A549 (cell line): ENCODE data around the gene RGS6. TPM values are rescaled to one million over a fixed set of nuclear protein-coding genes. Genes with fewer than 3 reads are reported as not detected.

Experiments used
- ATAC-seq, 2 experiments: fragments of 200-7000 bp in 1 of 2; fragments of >200 bp in 1 of 2; cut with Nextera tagmentation in 1 of 2; cut with Tn5 transposase in 1 of 2; 3 replicates each; pipeline versions ENCODE4 v1.8.0 to v1.9.1; 2018 to 2020; ENCODE audit warnings: mild to moderate bottlenecking in 1 of 2, moderate library complexity in 1 of 2
- CTCF ChIA-PET: fragments of 300-600 bp; sonication (Branson Sonifier 250); formaldehyde crosslinking; extraction: SDS; loops from one replicate; lab custom pipeline; 2021; ENCODE audit warnings: antibody characterized with exemption, inconsistent platforms; lab: Yijun Ruan, JAX
- POLR2A ChIA-PET: fragments of 350-600 bp; formaldehyde crosslinking; extraction: SDS; loops from one replicate; lab custom pipeline; 2021; ENCODE audit warnings: antibody characterized with exemption, inconsistent platforms; lab: Yijun Ruan, JAX
- DNase-seq, 2 experiments: peaks; one replicate each; pipeline versions ENCODE4 v3.0.0 to v3.0.0-alpha.2; 2011 to 2016; ENCODE audit warnings: low read depth in 1 of 2, low spot score in 1 of 2
- FAIRE-seq: peaks from 2 replicates; lab custom pipeline; 2011; peaks lifted over from hg19 to GRCh38; lab: Jason Lieb, UNC
- H3K27ac ChIP-seq, 2 experiments: fragments of >200 bp; sonication (Bioruptor Twin); formaldehyde crosslinking; 3 replicates each; pipeline ENCODE4 v1.5.1; 2016 to 2017
- H3K4me1 ChIP-seq: fragments of >200 bp; sonication (Bioruptor Twin); formaldehyde crosslinking; 3 replicates; pipeline ENCODE4 v1.6.1; 2016
- H3K4me2 ChIP-seq: fragments of >200 bp; sonication (Bioruptor Twin); formaldehyde crosslinking; 3 replicates; pipeline ENCODE4 v1.6.1; 2016
- H3K4me3 ChIP-seq: fragments of >200 bp; sonication (Bioruptor Twin); formaldehyde crosslinking; 3 replicates; pipeline ENCODE4 v1.5.1; 2016
- H3K9me3 ChIP-seq: fragments of >200 bp; sonication (Bioruptor Twin); formaldehyde crosslinking; 3 replicates; pipeline ENCODE4 v1.6.1; 2016
- CBX8 ChIP-seq: fragments of 200-600 bp; sonication (generic); IDR thresholded peaks from 2 replicates; pipeline ENCODE4 v1.6.1; 2016
- CEBPB ChIP-seq, 2 experiments: fragments of >200 bp in 1 of 2; sonication (Bioruptor Twin) in 1 of 2; formaldehyde crosslinking in 1 of 2; IDR thresholded peaks; 2 replicates each; pipeline ENCODE4 v1.6.1; 2012 to 2016
- CHD2 ChIP-seq: fragments of 150-350 bp; IDR thresholded peaks from 2 replicates; pipeline ENCODE4 v1.6.1; 2014; ENCODE audit warnings: low read length; ENCODE audit not compliant: partially characterized antibody
- ELK1 ChIP-seq: fragments of 150-350 bp; IDR thresholded peaks from 2 replicates; pipeline ENCODE4 v1.6.1; 2014; ENCODE audit warnings: low read depth, mild to moderate bottlenecking, low read length
- ESRRA ChIP-seq: fragments of 150-350 bp; IDR thresholded peaks from 2 replicates; pipeline ENCODE4 v1.6.1; 2014; ENCODE audit warnings: mild to moderate bottlenecking, low read length, borderline replicate concordance
- FOSL2 ChIP-seq, 2 experiments: fragments of 450-650 bp in 1 of 2; fragments of >200 bp in 1 of 2; sonication (Bioruptor Twin) in 1 of 2; formaldehyde crosslinking; IDR thresholded peaks; 2 replicates each; pipeline versions ENCODE4 v1.5.0 to v1.6.1; 2016 to 2020; ENCODE audit warnings: mild to moderate bottlenecking in 1 of 2, moderate library complexity in 1 of 2
- FOXS1 ChIP-seq: fragments of 250-450 bp; sonication (Bioruptor Pico); IDR thresholded peaks from 2 replicates; pipeline ENCODE4 v1.5.0; 2020; ENCODE audit warnings: mild to moderate bottlenecking, moderate library complexity
- GATA3 ChIP-seq: IDR thresholded peaks from 2 replicates; pipeline ENCODE4 v1.6.1; 2012; ENCODE audit warnings: borderline replicate concordance
- HEYL ChIP-seq: fragments of 250-450 bp; sonication (Bioruptor Pico); IDR thresholded peaks from 2 replicates; pipeline ENCODE4 v1.8.0; 2021; ENCODE audit warnings: mild to moderate bottlenecking, moderate library complexity
- HOXA7 ChIP-seq: fragments of 250-450 bp; sonication (Bioruptor Pico); IDR thresholded peaks from 2 replicates; pipeline ENCODE4 v1.5.0; 2020; ENCODE audit warnings: mild to moderate bottlenecking, moderate library complexity
- JUNB ChIP-seq: fragments of >200 bp; sonication (Bioruptor Twin); formaldehyde crosslinking; IDR thresholded peaks from 2 replicates; pipeline ENCODE4 v1.6.1; 2016
- KDM5A ChIP-seq: fragments of 200-600 bp; sonication (generic); IDR thresholded peaks from 2 replicates; pipeline ENCODE4 v1.6.1; 2016; ENCODE audit warnings: antibody characterized with exemption, mild to moderate bottlenecking
- MAFK ChIP-seq: fragments of 450-650 bp; IDR thresholded peaks from 2 replicates; pipeline ENCODE4 v1.6.1; 2014; ENCODE audit not compliant: partially characterized antibody
- MAZ ChIP-seq: fragments of 150-350 bp; IDR thresholded peaks from 2 replicates; pipeline ENCODE4 v1.6.1; 2014; ENCODE audit warnings: antibody characterized with exemption, low read depth, low read length, borderline replicate concordance
- MYC ChIP-seq: IDR thresholded peaks from 2 replicates; pipeline ENCODE4 v1.6.1; 2012; ENCODE audit warnings: mild to moderate bottlenecking, inconsistent platforms, low read length, improper control_type of control experiment, borderline replicate concordance
- RARB ChIP-seq: fragments of 250-450 bp; sonication (Bioruptor Pico); IDR thresholded peaks from 2 replicates; pipeline ENCODE4 v1.8.0; 2021; ENCODE audit warnings: mild to moderate bottlenecking, moderate library complexity
- RCOR1 ChIP-seq: fragments of 150-350 bp; IDR thresholded peaks from 2 replicates; pipeline ENCODE4 v1.6.1; 2014; ENCODE audit warnings: antibody characterized with exemption, low read length, low read depth
- SMC3 ChIP-seq: fragments of >200 bp; sonication (Bioruptor Twin); formaldehyde crosslinking; IDR thresholded peaks from 3 replicates; pipeline ENCODE4 v1.6.1; 2018; ENCODE audit warnings: inconsistent platforms
- SREBF2 ChIP-seq: fragments of 450-650 bp; IDR thresholded peaks from 2 replicates; pipeline ENCODE4 v1.6.1; 2014; ENCODE audit warnings: mild to moderate bottlenecking, moderate library complexity
- TFCP2L1 ChIP-seq: fragments of 250-450 bp; sonication (Bioruptor Pico); IDR thresholded peaks from 2 replicates; pipeline ENCODE4 v1.5.0; 2021; ENCODE audit warnings: mild to moderate bottlenecking
- ZNF302 ChIP-seq: fragments of 250-450 bp; sonication (Bioruptor Pico); IDR thresholded peaks from 2 replicates; pipeline ENCODE4 v1.9.0; 2021; ENCODE audit warnings: inconsistent platforms, mild to moderate bottlenecking, moderate library complexity
- WGBS: methylation state at CpG from one replicate; pipeline ENCODE4 v1.1.6; 2017; ENCODE audit errors: missing lambda C conversion rate; 5-methylcytosine and 5-hydroxymethylcytosine counted together
- polyA plus RNA-seq, 4 experiments: library from polyadenylated mRNA; depleted of rRNA in 3 of 4; stranded (reverse); fragments of >200 nt; fragmentation: RNase III in 1 of 4; extraction: RNeasy Plus Mini Kit Qiagen cat#74134 plus additional on column Dnase treatment in 1 of 4; gene quantifications; 2 replicates in 3 of 4; 3 replicates in 1 of 4; pipeline ENCODE4 v1.2.3, GENCODE V29; 2011 to 2017
- TF ChIP-seq, protein P1 (sequence below): fragments of 250-450 bp; sonication (Bioruptor Pico); IDR thresholded peaks from 2 replicates; pipeline ENCODE4 v1.5.0; 2020; ENCODE audit warnings: low read depth, mild to moderate bottlenecking, moderate library complexity

Gene RGS6
- polyA plus RNA-seq, 2 of the 4 experiments (the other 2 are of a cell fraction): not detected

- WGBS: 59% methylated on average over 3 of the region's 4 CpGs
- DNase-seq (no peak), ATAC-seq (no peak), FAIRE-seq (no peak)
- H3K4me2 ChIP-seq: no peak overlapping the region
- H3K4me3 ChIP-seq: no peak overlapping the region
- CTCF ChIA-PET: interaction anchor here (0.6 to 1.4 kb wide), 2 partner anchors 13 to 294 kb away, joined by 3 read pairs; no protein-coding TSS in a partner anchor
- no peak overlapping the region for H3K27ac ChIP-seq
- no peak for TF ChIP-seq MAZ
- no peak for TF ChIP-seq ELK1
- TF ChIP-seq ESRRA: no peak
- TF ChIP-seq HEYL (CRISPR knock-in tag): no peak
- no peak for TF ChIP-seq CHD2
- TF ChIP-seq HOXA7 (CRISPR knock-in tag): no peak
- TF ChIP-seq JUNB: no peak
- TF ChIP-seq RCOR1: no peak
- TF ChIP-seq ZNF302: no peak
- no peak for TF ChIP-seq RARB (CRISPR knock-in tag)
- TF ChIP-seq SREBF2: no peak
- TF ChIP-seq SMC3: no peak
- TF ChIP-seq MAFK: no peak
- no peaks in the 10 kb centered on the region for H3K9me3 ChIP-seq
- peaks cover 19% of the 10 kb centered on the region for H3K4me1 ChIP-seq
- POLR2A ChIA-PET: no interaction called here
These were observed 679.3 kb downstream of the RGS6 start for GRCh38 chr14:72611506-72611905.

DNA sequence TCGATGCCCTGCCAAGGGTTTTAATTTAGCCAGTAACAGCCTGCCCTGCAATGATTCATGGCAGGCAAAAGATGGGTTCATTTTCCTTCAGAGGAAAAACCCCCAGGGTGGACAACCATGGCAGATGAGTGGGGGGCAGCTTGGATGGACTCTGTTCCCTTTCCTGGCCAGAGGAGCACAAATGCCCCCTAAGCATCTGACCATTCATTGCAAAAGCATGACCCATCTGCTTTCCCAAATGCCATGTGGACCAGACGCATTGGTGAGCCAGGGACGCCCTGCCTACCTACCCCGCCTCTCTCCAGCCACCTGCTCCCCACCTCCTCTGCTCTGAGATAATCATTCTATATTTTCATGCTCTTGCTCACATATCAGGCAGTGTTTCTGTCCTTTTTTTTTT, 679.8 kb downstream of the RGS6 start:
- POLR2A ChIA-PET: no interaction called here
- 81% methylated on average over 4 of the region's 4 CpGs for WGBS
- no peak overlapping the region for H3K4me3 ChIP-seq
- H3K9me3 ChIP-seq: no peaks in the 10 kb centered on the region
- H3K4me2 ChIP-seq: no peak overlapping the region
- no peak for DNase-seq
- TF ChIP-seq CEBPB (IDR thresholded peaks at IDR 0.05): no peak
- no peak for TF ChIP-seq TFCP2L1
- TF ChIP-seq, protein P1, sequence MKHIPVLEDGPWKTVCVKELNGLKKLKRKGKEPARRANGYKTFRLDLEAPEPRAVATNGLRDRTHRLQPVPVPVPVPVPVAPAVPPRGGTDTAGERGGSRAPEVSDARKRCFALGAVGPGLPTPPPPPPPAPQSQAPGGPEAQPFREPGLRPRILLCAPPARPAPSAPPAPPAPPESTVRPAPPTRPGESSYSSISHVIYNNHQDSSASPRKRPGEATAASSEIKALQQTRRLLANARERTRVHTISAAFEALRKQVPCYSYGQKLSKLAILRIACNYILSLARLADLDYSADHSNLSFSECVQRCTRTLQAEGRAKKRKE: no peak
- TF ChIP-seq JUNB: no peak
- no peak for TF ChIP-seq FOXS1 (CRISPR knock-in tag)
- no peak for TF ChIP-seq KDM5A
- no peak for TF ChIP-seq GATA3
- TF ChIP-seq ESRRA: no peak
- TF ChIP-seq MAFK: no peak
- no peak for TF ChIP-seq ELK1
- no peak for TF ChIP-seq RCOR1
- no peak for TF ChIP-seq CBX8
- TF ChIP-seq, all 56 proteins: peak for 0
- ATAC-seq (no peak), FAIRE-seq (no peak)
- Histone ChIP-seq H3K4me1 (peaks cover 19% of the 10 kb centered on the region), H3K27ac (no peak overlapping the region)
- CTCF ChIA-PET: interaction anchor here (0.6 kb wide), 1 partner anchor 293 kb away, joined by 3 read pairs; no protein-coding TSS in a partner anchor

GRCh38 chr14:72613231-72613974, 681.2 kb downstream of the RGS6 start:
- WGBS: 78% methylated on average over 9 of the region's 13 CpGs
- H3K4me3 ChIP-seq: no peak overlapping the region
- no peak for ATAC-seq
- 0 out of 6 replicates have a peak overlapping the region, but pooled peaks of 1 of the 2 experiments have one; percentile 15 for H3K27ac ChIP-seq
- no peak overlapping the region for H3K4me2 ChIP-seq
- FAIRE-seq: no peak
- ChIA-PET CTCF (interaction anchor here (1.0 kb wide), 1 partner anchor 96 kb away, joined by 3 read pairs; no protein-coding TSS in a partner anchor), POLR2A (no interaction called here)
- TF ChIP-seq MYC (no peak), FOSL2 (IDR thresholded peaks at IDR 0.05) (no peak), FOSL2 (CRISPR knock-in tag; IDR thresholded peaks at IDR 0.05) (no peak), MAFK (peak; percentile 71), HEYL (CRISPR knock-in tag) (no peak), ESRRA (no peak)
- no peak for DNase-seq
- peaks cover 8% of the 10 kb centered on the region for H3K4me1 ChIP-seq
- H3K9me3 ChIP-seq: no peaks in the 10 kb centered on the region
